ENCODE data around the gene RAPGEF3.

The RAPGEF3 gene

GRCh38 chr12:47730341-47730744, 28.3 kb downstream of the RAPGEF3 start:
- Histone ChIP-seq H3K9me3 (ENCODE audit: severe bottlenecking) (no peaks in the 10 kb centered on the region), H3K36me3 (no peaks in the 10 kb centered on the region), H3K27ac (no peak overlapping the region), H3K4me3 (ENCODE audit: low read depth, low read length) (no peak overlapping the region), H3K27me3 (ENCODE audit: insufficient read depth, low read depth, severe bottlenecking) (no peaks in the 10 kb centered on the region)
- TF ChIP-seq CTCF (IDR thresholded peaks at IDR 0.05; ENCODE audit: low read depth, low read length) = no peak
- no peak for DNase-seq

GRCh38 chr12:47729233-47729632, 29.4 kb downstream of the RAPGEF3 start:
- TF ChIP-seq CTCF (IDR thresholded peaks at IDR 0.05; ENCODE audit: low read depth, low read length) = no peak
- Histone ChIP-seq H3K9me3 (ENCODE audit: severe bottlenecking) (no peaks in the 10 kb centered on the region), H3K27ac (no peak overlapping the region), H3K4me3 (ENCODE audit: low read depth, low read length) (no peak overlapping the region), H3K36me3 (no peaks in the 10 kb centered on the region), H3K27me3 (ENCODE audit: insufficient read depth, low read depth, severe bottlenecking) (no peaks in the 10 kb centered on the region)
- no peak for DNase-seq

GRCh38 chr12:47725893-47726292, 32.8 kb downstream of the RAPGEF3 start:
- TF ChIP-seq CTCF (IDR thresholded peaks at IDR 0.05; ENCODE audit: low read depth, low read length) = no peak
- Histone ChIP-seq H3K27ac (no peak overlapping the region), H3K27me3 (ENCODE audit: insufficient read depth, low read depth, severe bottlenecking) (no peaks in the 10 kb centered on the region), H3K36me3 (no peaks in the 10 kb centered on the region), H3K9me3 (ENCODE audit: severe bottlenecking) (no peaks in the 10 kb centered on the region), H3K4me3 (ENCODE audit: low read depth, low read length) (no peak overlapping the region)
- DNase-seq = no peak

- TF ChIP-seq CTCF (IDR thresholded peaks at IDR 0.05; ENCODE audit: low read depth, low read length) = no peak
- H3K27ac ChIP-seq = no peak within 1 kb of the TSS
- H3K27me3 ChIP-seq (ENCODE audit: insufficient read depth, low read depth, severe bottlenecking) = no peaks in the 10 kb centered on the region
- no peak within 1 kb of the TSS for H3K4me3 ChIP-seq (ENCODE audit: low read depth, low read length)
- H3K9me3 ChIP-seq (ENCODE audit: severe bottlenecking) = no peaks in the 10 kb centered on the region
- DNase-seq = no peak
- H3K36me3 ChIP-seq = no peaks in the 10 kb centered on the region
These were observed 33.4 kb downstream of the RAPGEF3 start, which contains the start of gene ENDOU for GRCh38 chr12:47725091-47725772. TSS of gene ENDOU (minus strand) at chr12:47725490. CDS start at chr12:47725413, 77 bp downstream.

- H3K9me3 ChIP-seq (ENCODE audit: severe bottlenecking) = no peaks in the 10 kb centered on the region
- no peak overlapping the region for H3K27ac ChIP-seq
- H3K4me3 ChIP-seq (ENCODE audit: low read depth, low read length) = no peak overlapping the region
- H3K36me3 ChIP-seq = no peaks in the 10 kb centered on the region
- DNase-seq = no peak
- H3K27me3 ChIP-seq (ENCODE audit: insufficient read depth, low read depth, severe bottlenecking) = no peaks in the 10 kb centered on the region
- TF ChIP-seq CTCF (IDR thresholded peaks at IDR 0.05; ENCODE audit: low read depth, low read length) = no peak
These were observed 35.6 kb downstream of the RAPGEF3 start for GRCh38 chr12:47722941-47723631.
